ENCODE data around the gene SGCD. TPM values are rescaled to one million over a fixed set of nuclear protein-coding genes. Genes with fewer than 3 reads are reported as not detected.

SGCD gene
- total RNA-seq, 2 experiments from 2014 or later = not detected

- no peak overlapping the region for H2AFZ ChIP-seq (ENCODE audit: low read length)
- CTCF ChIA-PET (ENCODE audit: unreplicated experiment) = no interaction called here
- TF ChIP-seq, protein P1, sequence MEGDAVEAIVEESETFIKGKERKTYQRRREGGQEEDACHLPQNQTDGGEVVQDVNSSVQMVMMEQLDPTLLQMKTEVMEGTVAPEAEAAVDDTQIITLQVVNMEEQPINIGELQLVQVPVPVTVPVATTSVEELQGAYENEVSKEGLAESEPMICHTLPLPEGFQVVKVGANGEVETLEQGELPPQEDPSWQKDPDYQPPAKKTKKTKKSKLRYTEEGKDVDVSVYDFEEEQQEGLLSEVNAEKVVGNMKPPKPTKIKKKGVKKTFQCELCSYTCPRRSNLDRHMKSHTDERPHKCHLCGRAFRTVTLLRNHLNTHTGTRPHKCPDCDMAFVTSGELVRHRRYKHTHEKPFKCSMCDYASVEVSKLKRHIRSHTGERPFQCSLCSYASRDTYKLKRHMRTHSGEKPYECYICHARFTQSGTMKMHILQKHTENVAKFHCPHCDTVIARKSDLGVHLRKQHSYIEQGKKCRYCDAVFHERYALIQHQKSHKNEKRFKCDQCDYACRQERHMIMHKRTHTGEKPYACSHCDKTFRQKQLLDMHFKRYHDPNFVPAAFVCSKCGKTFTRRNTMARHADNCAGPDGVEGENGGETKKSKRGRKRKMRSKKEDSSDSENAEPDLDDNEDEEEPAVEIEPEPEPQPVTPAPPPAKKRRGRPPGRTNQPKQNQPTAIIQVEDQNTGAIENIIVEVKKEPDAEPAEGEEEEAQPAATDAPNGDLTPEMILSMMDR (conservative IDR thresholded peaks at IDR 0.05; ENCODE audit: low read length) = no peak
- no peak for TF ChIP-seq EZH2phosphoT487 (IDR thresholded peaks at IDR 0.05; ENCODE audit: borderline replicate concordance, low read depth, low read length)
- intact Hi-C loops (cut with micrococcal nuclease; ENCODE audit: unreplicated experiment) = no loop called here
- H3K9me3 ChIP-seq (ENCODE audit: low read length) = no peaks in the 10 kb centered on the region
- no peaks in the 10 kb centered on the region for H3K79me2 ChIP-seq (ENCODE audit: insufficient read depth, low read depth, low read length)
- POLR2A ChIA-PET = no interaction called here
- H3K4me1 ChIP-seq (ENCODE audit: insufficient read depth, low read length, poor library complexity, severe bottlenecking) = no peaks in the 10 kb centered on the region
- no peaks in the 10 kb centered on the region for H3K36me3 ChIP-seq (ENCODE audit: insufficient read depth, low read length)
- no peak overlapping the region for H3K4me2 ChIP-seq (ENCODE audit: low read length)
- no peak overlapping the region for H3K27ac ChIP-seq (ENCODE audit: low read depth, low read length, poor library complexity, severe bottlenecking)
- H3K9me2 ChIP-seq (ENCODE audit: insufficient read depth, low read length) = no peaks in the 10 kb centered on the region
- DNase-seq (ENCODE audit: low spot score) = no peak
- no peak overlapping the region for H3K4me3 ChIP-seq (ENCODE audit: low read depth, low read length, poor library complexity, severe bottlenecking)
- no peaks in the 10 kb centered on the region for H4K20me1 ChIP-seq (ENCODE audit: insufficient read depth, low read length)
- no TSS peak for BruUV-seq (replicated peaks)
These were observed 196.6 kb downstream of the SGCD start for GRCh38 chr5:156523607-156524006.

DNA sequence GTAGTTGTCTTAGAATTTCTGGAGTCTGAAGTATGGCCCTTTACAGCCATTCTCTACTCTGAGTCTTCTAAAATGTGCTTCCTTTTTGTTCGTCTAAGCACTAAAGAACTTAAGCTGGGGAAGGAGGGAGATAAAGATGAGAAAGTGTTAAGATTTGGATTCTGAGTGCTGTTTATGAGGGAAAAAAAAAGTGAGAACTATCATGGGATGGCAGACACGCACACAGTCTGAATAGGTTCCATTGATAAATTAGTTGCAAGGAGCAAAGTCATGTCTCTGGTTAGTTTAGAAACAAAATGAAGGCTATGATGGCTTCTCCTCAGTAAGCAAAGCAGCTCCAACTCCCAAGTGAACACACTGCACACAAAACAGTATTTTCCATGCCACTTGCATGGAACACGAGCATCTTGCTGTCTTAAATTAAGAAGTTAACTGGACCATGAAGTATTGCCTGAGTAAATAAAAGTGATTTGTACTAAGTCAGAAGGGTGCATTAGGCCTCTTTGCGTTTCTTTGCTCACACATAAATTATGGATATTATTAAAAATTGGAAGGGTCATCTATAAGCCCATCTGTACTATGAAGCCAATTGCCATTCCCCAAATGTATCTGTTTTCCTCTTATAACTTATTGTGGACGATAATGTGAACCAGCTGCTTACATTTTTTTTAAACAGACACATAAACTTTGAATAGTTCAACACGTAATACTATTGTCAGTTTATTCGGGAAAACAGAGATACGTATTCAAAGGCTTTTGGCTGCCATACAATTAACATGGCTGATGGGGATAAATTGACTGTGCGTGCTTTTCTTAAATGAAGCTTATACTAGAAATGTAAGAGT lies 199.3 kb downstream of the SGCD start:
- Histone ChIP-seq H3K36me3 (ENCODE audit: insufficient read depth, low read length) (no peaks in the 10 kb centered on the region), H3K4me2 (ENCODE audit: low read length) (no peak overlapping the region), H2AFZ (ENCODE audit: low read length) (no peak overlapping the region), H3K79me2 (ENCODE audit: insufficient read depth, low read depth, low read length) (no peaks in the 10 kb centered on the region), H3K9me3 (ENCODE audit: low read length) (no peaks in the 10 kb centered on the region), H3K4me3 (ENCODE audit: low read depth, low read length, poor library complexity, severe bottlenecking) (no peak overlapping the region), H3K27ac (ENCODE audit: low read depth, low read length, poor library complexity, severe bottlenecking) (no peak overlapping the region), H4K20me1 (ENCODE audit: insufficient read depth, low read length) (no peaks in the 10 kb centered on the region), H3K4me1 (ENCODE audit: insufficient read depth, low read length, poor library complexity, severe bottlenecking) (no peaks in the 10 kb centered on the region), H3K9me2 (ENCODE audit: insufficient read depth, low read length) (no peaks in the 10 kb centered on the region)
- CTCF ChIA-PET (ENCODE audit: unreplicated experiment) = no interaction called here
- TF ChIP-seq, protein P1 (conservative IDR thresholded peaks at IDR 0.05; ENCODE audit: low read length) = no peak
- no peak for TF ChIP-seq EZH2phosphoT487 (IDR thresholded peaks at IDR 0.05; ENCODE audit: borderline replicate concordance, low read depth, low read length)
- POLR2A ChIA-PET = interaction anchor here (0.5 to 0.7 kb wide), 4 partner anchors 146 to 536 kb away, joined by 3 read pairs; no protein-coding TSS in a partner anchor
- no TSS peak for BruUV-seq (replicated peaks)
- DNase-seq (ENCODE audit: low spot score) = no peak
- intact Hi-C loops (cut with micrococcal nuclease; ENCODE audit: unreplicated experiment) = no loop called here

GRCh38 chr5:156527611-156528010 lies 200.6 kb downstream of the SGCD start:
- CTCF ChIA-PET (ENCODE audit: unreplicated experiment) = no interaction called here
- Histone ChIP-seq H3K79me2 (ENCODE audit: insufficient read depth, low read depth, low read length) (no peaks in the 10 kb centered on the region), H3K36me3 (ENCODE audit: insufficient read depth, low read length) (no peaks in the 10 kb centered on the region), H3K27ac (ENCODE audit: low read depth, low read length, poor library complexity, severe bottlenecking) (no peak overlapping the region), H3K9me2 (ENCODE audit: insufficient read depth, low read length) (no peaks in the 10 kb centered on the region), H4K20me1 (ENCODE audit: insufficient read depth, low read length) (no peaks in the 10 kb centered on the region), H2AFZ (ENCODE audit: low read length) (no peak overlapping the region), H3K4me2 (ENCODE audit: low read length) (no peak overlapping the region), H3K4me3 (ENCODE audit: low read depth, low read length, poor library complexity, severe bottlenecking) (no peak overlapping the region), H3K9me3 (ENCODE audit: low read length) (no peaks in the 10 kb centered on the region), H3K4me1 (ENCODE audit: insufficient read depth, low read length, poor library complexity, severe bottlenecking) (no peaks in the 10 kb centered on the region)
- POLR2A ChIA-PET = interaction anchor here (0.6 kb wide), 2 partner anchors 299 to 410 kb away, joined by 3 to 6 read pairs; no protein-coding TSS in a partner anchor
- intact Hi-C loops (cut with micrococcal nuclease; ENCODE audit: unreplicated experiment) = no loop called here
- TF ChIP-seq, protein P1 (conservative IDR thresholded peaks at IDR 0.05; ENCODE audit: low read length) = no peak
- no peak for TF ChIP-seq EZH2phosphoT487 (IDR thresholded peaks at IDR 0.05; ENCODE audit: borderline replicate concordance, low read depth, low read length)
- BruUV-seq (replicated peaks) = no TSS peak
- DNase-seq (ENCODE audit: low spot score) = no peak

Data from OCI-LY7 (cell line).